ENCODE data around the gene DYSF. TPM values are rescaled to one million over a fixed set of nuclear protein-coding genes. Genes with fewer than 3 reads are reported as not detected.

The DYSF gene
- total RNA-seq, 1 experiment from 2014 or later: 5.5 TPM

GRCh38 chr2:71713581-71714580 is 260.5 kb downstream of the DYSF start:
- Histone ChIP-seq H3K23ac (ENCODE audit: insufficient read length, low read depth, low read length) (no peak overlapping the region), H3K56ac (ENCODE audit: insufficient read length, low read depth, low read length) (no peak overlapping the region), H4K91ac (ENCODE audit: insufficient read length, low read depth, low read length) (no peak overlapping the region), H4K20me1 (ENCODE audit: control insufficient read depth, insufficient read depth, insufficient read length) (no peaks in the 10 kb centered on the region), H3T11ph (ENCODE audit: low read length) (no peak overlapping the region), H2BK5ac (ENCODE audit: insufficient read length, low read length) (no peak overlapping the region), H2AK5ac (ENCODE audit: insufficient read length, low read length) (no peak overlapping the region), H2BK120ac (ENCODE audit: low read depth, low read length, poor library complexity, severe bottlenecking) (no peak overlapping the region), H3K27ac (ENCODE audit: insufficient read length, low read depth, low read length) (no peak overlapping the region), H3K23me2 (ENCODE audit: insufficient read length, low read depth, low read length, poor library complexity, severe bottlenecking) (no peaks in the 10 kb centered on the region), H2BK15ac (ENCODE audit: low read depth, low read length) (no peak overlapping the region), H3K18ac (ENCODE audit: insufficient read length, low read depth, low read length) (peak overlapping the region; percentile 42), H2BK20ac (ENCODE audit: low read depth, low read length, poor library complexity, severe bottlenecking) (no peak overlapping the region), H3K14ac (ENCODE audit: insufficient read depth, low read length) (no peak overlapping the region), H3K4me2 (ENCODE audit: insufficient read depth, insufficient read length, low read length) (no peak overlapping the region), H3K9ac (ENCODE audit: extremely low read depth, insufficient read length, low read length) (no peak overlapping the region), H3K4me1 (ENCODE audit: insufficient read depth, low read length) (no peaks in the 10 kb centered on the region), H3K9me3 (ENCODE audit: control insufficient read depth, low read depth, low read length) (no peaks in the 10 kb centered on the region), H2BK12ac (ENCODE audit: insufficient read length, low read depth, low read length) (no peak overlapping the region), H3K79me2 (ENCODE audit: insufficient read depth, low read length) (no peaks in the 10 kb centered on the region), H4K8ac (replicated peaks; ENCODE audit: insufficient read length, low read depth, low read length) (no peak overlapping the region), H3K27me3 (ENCODE audit: insufficient read depth, low read length) (no peaks in the 10 kb centered on the region), H3K79me1 (ENCODE audit: insufficient read depth, low read depth, low read length, poor library complexity, severe bottlenecking) (no peaks in the 10 kb centered on the region), H3K4ac (ENCODE audit: low read depth, low read length) (no peak overlapping the region), H4K5ac (ENCODE audit: insufficient read length, low read depth, low read length) (no peak overlapping the region), H2AFZ (ENCODE audit: low read length) (no peak overlapping the region)
- no peaks in the 10 kb centered on the region for H3K9me3 Mint-ChIP-seq
- peak overlapping the region in 1 of 3 experiments; percentile 25; a peak in 1 of 7 replicates for H3K27ac Mint-ChIP-seq
- TF ChIP-seq, protein P1, sequence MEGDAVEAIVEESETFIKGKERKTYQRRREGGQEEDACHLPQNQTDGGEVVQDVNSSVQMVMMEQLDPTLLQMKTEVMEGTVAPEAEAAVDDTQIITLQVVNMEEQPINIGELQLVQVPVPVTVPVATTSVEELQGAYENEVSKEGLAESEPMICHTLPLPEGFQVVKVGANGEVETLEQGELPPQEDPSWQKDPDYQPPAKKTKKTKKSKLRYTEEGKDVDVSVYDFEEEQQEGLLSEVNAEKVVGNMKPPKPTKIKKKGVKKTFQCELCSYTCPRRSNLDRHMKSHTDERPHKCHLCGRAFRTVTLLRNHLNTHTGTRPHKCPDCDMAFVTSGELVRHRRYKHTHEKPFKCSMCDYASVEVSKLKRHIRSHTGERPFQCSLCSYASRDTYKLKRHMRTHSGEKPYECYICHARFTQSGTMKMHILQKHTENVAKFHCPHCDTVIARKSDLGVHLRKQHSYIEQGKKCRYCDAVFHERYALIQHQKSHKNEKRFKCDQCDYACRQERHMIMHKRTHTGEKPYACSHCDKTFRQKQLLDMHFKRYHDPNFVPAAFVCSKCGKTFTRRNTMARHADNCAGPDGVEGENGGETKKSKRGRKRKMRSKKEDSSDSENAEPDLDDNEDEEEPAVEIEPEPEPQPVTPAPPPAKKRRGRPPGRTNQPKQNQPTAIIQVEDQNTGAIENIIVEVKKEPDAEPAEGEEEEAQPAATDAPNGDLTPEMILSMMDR (conservative IDR thresholded peaks at IDR 0.05): no peak
- H3K4me3 Mint-ChIP-seq: no peak overlapping the region; a peak in 1 of 5 replicates
- DNase-seq: no peak
- no CpG with 5 or more reads among the region's 11 CpGs for WGBS (ENCODE audit: extremely low coverage, insufficient read length, low lambda C conversion rate)
- no peaks in the 10 kb centered on the region; the same call in none of the 2 replicates for H3K27me3 Mint-ChIP-seq (ENCODE audit: low read depth)
- H3K36me3 Mint-ChIP-seq (ENCODE audit: insufficient read depth in 1 of 3, low read depth in 3 of 3): no peaks in the 10 kb centered on the region
- no peaks in the 10 kb centered on the region for H3K4me1 Mint-ChIP-seq

Measured in H9 (cell line).